DOHH2 (cell line): ENCODE measurements around the gene KRT6B.
"Not testable (repeated sequence)": the region's sequence is repeated elsewhere in the genome, so short reads cannot be mapped to it uniquely, and the experiment has no call there.

ENCODE experiments used
- CTCF ChIP-seq: fragments of 200-600 bp; sonication (generic); IDR thresholded peaks from one replicate; pipeline ENCODE4 v1.5.1; 2014; ENCODE audit warnings: antibody characterized with exemption, mild to moderate bottlenecking, low read depth, low read length; ENCODE audit not compliant: poor library complexity, severe bottlenecking
- EZH2phosphoT487 ChIP-seq: fragments of 200-600 bp; sonication (generic); IDR thresholded peaks from 2 replicates; pipeline ENCODE4 v1.6.1; 2017; ENCODE audit warnings: borderline replicate concordance, mild to moderate bottlenecking, antibody characterized with exemption, low read length, moderate library complexity, mixed read lengths

- TF ChIP-seq CTCF, EZH2phosphoT487: not testable (repeated sequence)
Measured at GRCh38 chr12:52410589-52411248, 41.2 kb downstream of the KRT6B start.
